Adrenal gland (tissue), 5 donors: ENCODE data around the gene MALRD1.

Source experiments
- POLR2A ChIP-seq, 2 donors: fragments of 450-650 bp; IDR thresholded peaks; one replicate each; pipeline ENCODE4 v1.6.1; 2017; ENCODE audit warnings: antibody characterized with exemption in 2 of 2, mild to moderate bottlenecking in 2 of 2, moderate library complexity in 1 of 2
- TF ChIP-seq, protein P1 (sequence below), 6 experiments: fragments of 450-650 bp in 4 of 6; fragments of 200-600 bp in 2 of 6; sonication (generic) in 1 of 6; IDR thresholded peaks; 1 replicate in 5 of 6; 2 replicates in 1 of 6; pipeline versions ENCODE4 v1.5.1 to v1.8.0; 2016 to 2021; ENCODE audit warnings: antibody characterized with exemption in 6 of 6, mild to moderate bottlenecking in 2 of 6, moderate library complexity in 1 of 6
- donor health status: DM: no; HTN: no; CAD: no.

GRCh38 chr10:19549503-19549902 lies 500.9 kb downstream of the MALRD1 start:
- TF ChIP-seq, protein P1, sequence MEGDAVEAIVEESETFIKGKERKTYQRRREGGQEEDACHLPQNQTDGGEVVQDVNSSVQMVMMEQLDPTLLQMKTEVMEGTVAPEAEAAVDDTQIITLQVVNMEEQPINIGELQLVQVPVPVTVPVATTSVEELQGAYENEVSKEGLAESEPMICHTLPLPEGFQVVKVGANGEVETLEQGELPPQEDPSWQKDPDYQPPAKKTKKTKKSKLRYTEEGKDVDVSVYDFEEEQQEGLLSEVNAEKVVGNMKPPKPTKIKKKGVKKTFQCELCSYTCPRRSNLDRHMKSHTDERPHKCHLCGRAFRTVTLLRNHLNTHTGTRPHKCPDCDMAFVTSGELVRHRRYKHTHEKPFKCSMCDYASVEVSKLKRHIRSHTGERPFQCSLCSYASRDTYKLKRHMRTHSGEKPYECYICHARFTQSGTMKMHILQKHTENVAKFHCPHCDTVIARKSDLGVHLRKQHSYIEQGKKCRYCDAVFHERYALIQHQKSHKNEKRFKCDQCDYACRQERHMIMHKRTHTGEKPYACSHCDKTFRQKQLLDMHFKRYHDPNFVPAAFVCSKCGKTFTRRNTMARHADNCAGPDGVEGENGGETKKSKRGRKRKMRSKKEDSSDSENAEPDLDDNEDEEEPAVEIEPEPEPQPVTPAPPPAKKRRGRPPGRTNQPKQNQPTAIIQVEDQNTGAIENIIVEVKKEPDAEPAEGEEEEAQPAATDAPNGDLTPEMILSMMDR (IDR thresholded peaks at IDR 0.05) = no peak
- no peak for TF ChIP-seq POLR2A (IDR thresholded peaks at IDR 0.05)
